Esophagus (tissue), 2 donors: ENCODE data around the gene FEV. TPM values are rescaled to one million over a fixed set of nuclear protein-coding genes. Genes with fewer than 3 reads are reported as not detected.
"Not testable (repeated sequence)": the region's sequence is repeated elsewhere in the genome, so short reads cannot be mapped to it uniquely, and the experiment has no call there.

ENCODE experiments used
- H3K27ac ChIP-seq, 2 donors: one replicate each; pipeline ENCODE4 v1.5.1; 2013; ENCODE audit warnings: low read depth in 2 of 2, mild to moderate bottlenecking in 2 of 2, inconsistent platforms in 1 of 2, low read length in 1 of 2, moderate library complexity in 1 of 2
- H3K27me3 ChIP-seq, 2 donors: one replicate each; pipeline ENCODE4 v1.6.1; 2013; ENCODE audit warnings: low read length in 2 of 2, control low read depth in 1 of 2, mild to moderate bottlenecking in 1 of 2; ENCODE audit not compliant: insufficient read depth in 2 of 2, control insufficient read depth in 1 of 2
- H3K36me3 ChIP-seq, 2 donors: one replicate each; pipeline ENCODE4 v1.6.1; 2013; ENCODE audit warnings: low read length in 1 of 2; ENCODE audit not compliant: control insufficient read depth in 2 of 2, insufficient read depth in 2 of 2
- H3K4me1 ChIP-seq, 2 donors: one replicate each; pipeline ENCODE4 v1.6.1; 2013; ENCODE audit warnings: low read length in 1 of 2; ENCODE audit not compliant: control insufficient read depth in 2 of 2, insufficient read depth in 2 of 2
- H3K4me3 ChIP-seq, 2 donors: one replicate each; pipeline ENCODE4 v1.5.1; 2013; ENCODE audit warnings: low read length in 2 of 2, mild to moderate bottlenecking in 2 of 2, low read depth in 1 of 2, moderate library complexity in 1 of 2
- H3K9me3 ChIP-seq, 2 donors: one replicate each; pipeline ENCODE4 v1.6.1; 2013; ENCODE audit warnings: mild to moderate bottlenecking in 2 of 2, low read depth in 1 of 2, low read length in 1 of 2, moderate library complexity in 1 of 2; ENCODE audit not compliant: control insufficient read depth in 2 of 2, insufficient read depth in 1 of 2
- WGBS, 2 donors: extraction: QIAGEN DNeasy Blood & Tissue Kit; methylation state at CpG; one replicate each; pipeline ENCODE4 v1.1.7; 2013; 5-methylcytosine and 5-hydroxymethylcytosine counted together
- polyA plus RNA-seq, 2 donors: library from polyadenylated mRNA; stranded (reverse); fragments of 200-250 nt; gene quantifications; one replicate each; pipeline ENCODE4 v1.2.3, GENCODE V29; 2013
- donor health status: healthy with polysubstance abuse.
- donor health status: Bipolar disorder and iron deficiency.

Gene FEV
- polyA plus RNA-seq, 2 donors, result not detected

DNA sequence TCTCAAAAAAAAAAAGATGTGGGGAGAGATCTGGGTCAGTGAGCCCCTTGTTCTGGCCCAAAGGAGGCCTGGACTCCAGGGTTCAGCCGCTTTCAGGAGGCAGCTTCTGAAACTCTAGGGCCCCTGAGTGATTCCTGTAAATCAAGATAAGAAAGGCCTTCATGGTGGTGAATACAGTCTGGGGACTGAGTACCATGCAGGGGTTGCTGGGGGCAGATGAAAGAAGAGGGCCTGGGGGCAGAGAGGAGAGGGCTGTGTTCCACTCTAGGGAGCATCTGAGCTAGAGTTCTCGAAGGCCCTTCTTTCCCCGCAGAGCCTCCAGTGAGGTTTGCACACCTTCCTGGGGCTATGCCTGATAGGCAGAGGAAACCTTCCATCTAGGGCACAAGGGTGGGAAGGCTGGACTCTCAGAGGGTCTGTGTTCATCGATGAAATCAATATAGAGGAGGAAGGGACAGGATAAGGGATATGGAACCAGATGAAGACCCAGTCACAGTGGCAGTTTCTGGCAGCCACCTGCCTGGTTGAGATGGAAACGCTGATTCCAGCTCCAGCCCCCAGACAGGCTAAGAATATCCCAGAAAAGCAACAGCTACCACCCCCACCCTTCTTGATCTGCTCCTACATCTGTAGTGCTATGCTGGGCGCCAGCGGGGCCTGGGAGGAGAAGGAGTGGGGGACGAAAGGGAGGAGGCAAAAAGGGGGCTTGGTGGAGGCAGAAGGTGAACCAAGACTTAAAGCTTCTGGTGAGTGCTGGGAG lies 30.3 kb downstream of the FEV start:
- WGBS, 2 donors, result 83 to 88% methylated on average over 8 of the region's 8 CpGs
- no peak overlapping the region for H3K27ac ChIP-seq
- peaks cover 2 to 4% of the 10 kb centered on the region in 2 donors for H3K4me1 ChIP-seq
- H3K27me3 ChIP-seq, result peaks cover 0 to 8% of the 10 kb centered on the region in 2 donors
- no peak overlapping the region for H3K4me3 ChIP-seq
- no peaks in the 10 kb centered on the region for H3K36me3 ChIP-seq
- H3K9me3 ChIP-seq, result no peaks in the 10 kb centered on the region

DNA sequence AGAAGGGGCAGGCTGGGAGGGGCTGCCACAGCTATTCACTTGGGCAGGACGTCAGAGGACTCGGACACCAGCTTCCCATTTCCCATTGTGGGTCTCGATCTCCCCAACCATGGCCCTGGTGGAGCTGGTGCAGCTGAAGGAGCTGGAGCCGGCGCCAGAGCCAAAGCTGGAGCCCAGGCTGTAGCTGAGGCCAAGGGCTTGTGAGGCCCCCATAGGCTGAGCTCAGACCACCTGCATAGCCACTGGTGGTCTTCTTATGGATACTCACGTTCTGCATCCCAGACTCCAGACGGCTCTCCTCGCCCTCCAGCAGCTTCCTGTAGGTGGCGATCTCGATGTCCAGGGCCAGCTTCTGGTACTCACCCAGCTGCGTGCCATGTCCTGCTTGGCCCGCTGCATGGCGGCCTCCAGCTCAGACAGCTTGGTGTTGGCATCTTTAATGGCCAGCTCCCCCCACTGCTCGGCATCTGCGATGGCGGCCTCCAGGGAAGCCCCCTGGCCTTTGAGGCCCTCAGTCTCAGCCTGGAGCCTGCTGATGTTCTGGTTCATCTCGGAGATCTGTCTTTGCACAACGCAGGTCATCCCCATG lies 31.5 kb downstream of the FEV start:
- no peaks in the 10 kb centered on the region for H3K4me1 ChIP-seq
- H3K4me3 ChIP-seq, result no peak overlapping the region
- H3K27me3 ChIP-seq, result peaks cover 0 to 2% of the 10 kb centered on the region in 2 donors
- no peaks in the 10 kb centered on the region for H3K36me3 ChIP-seq
- no peak overlapping the region for H3K27ac ChIP-seq
- 69 to 70% methylated on average over 18 of the region's 18 CpGs for WGBS, 2 donors
- H3K9me3 ChIP-seq, result no peaks in the 10 kb centered on the region

DNA sequence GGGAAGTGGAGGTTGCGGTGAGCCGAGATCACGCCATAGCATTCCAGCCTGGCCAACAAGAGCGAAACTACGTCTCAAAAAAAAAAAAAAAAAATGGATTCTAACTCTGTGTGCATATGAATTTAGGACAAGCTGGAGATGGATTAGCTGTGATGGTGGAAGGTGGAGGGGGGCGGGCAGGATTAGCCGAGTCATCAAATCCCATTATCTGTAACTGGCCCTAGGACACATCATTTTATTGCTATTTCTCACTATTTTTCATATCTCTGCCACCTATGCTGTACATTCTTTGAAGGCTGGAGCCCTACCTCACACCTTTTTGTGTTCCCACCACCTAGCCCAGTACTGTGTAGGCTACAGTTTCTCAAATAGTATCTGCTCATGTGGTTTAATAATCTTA lies 32.8 kb downstream of the FEV start:
- whole genome bisulfite sequencing, 2 donors, result 88 to 94% methylated on average over 7 of the region's 7 CpGs
- no peaks in the 10 kb centered on the region for H3K4me1 ChIP-seq
- no peaks in the 10 kb centered on the region for H3K36me3 ChIP-seq
- no peak overlapping the region for H3K27ac ChIP-seq
- peaks cover 0 to 2% of the 10 kb centered on the region in 2 donors for H3K27me3 ChIP-seq
- no peak overlapping the region for H3K4me3 ChIP-seq
- no peaks in the 10 kb centered on the region for H3K9me3 ChIP-seq

DNA sequence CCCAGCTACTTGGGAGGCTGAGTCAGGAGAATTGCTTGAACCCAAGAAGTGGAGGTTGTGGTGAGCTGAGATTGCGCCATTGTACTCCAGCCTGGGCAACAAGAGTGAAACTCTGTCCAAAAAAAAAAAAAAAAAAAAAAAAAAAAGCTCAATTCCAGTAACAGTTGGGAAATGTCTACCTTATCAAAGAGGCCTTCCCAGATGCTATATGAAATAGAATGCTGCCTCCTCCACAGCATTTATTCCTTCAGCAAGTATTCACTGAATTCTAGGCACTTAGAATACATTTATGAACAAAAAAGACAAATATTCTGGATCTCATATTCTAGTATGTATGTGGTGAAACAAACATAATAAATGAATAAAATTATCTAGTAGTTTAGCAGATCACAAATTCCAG lies 38.4 kb downstream of the FEV start:
- Histone ChIP-seq H3K36me3 (no peaks in the 10 kb centered on the region), H3K27me3 (no peaks in the 10 kb centered on the region), H3K4me1 (no peaks in the 10 kb centered on the region), H3K9me3 (no peaks in the 10 kb centered on the region), H3K27ac (no peak overlapping the region), H3K4me3 (no peak overlapping the region)
- 74 to 100% methylated on average over 1 of the region's 1 CpG for WGBS, 2 donors

DNA sequence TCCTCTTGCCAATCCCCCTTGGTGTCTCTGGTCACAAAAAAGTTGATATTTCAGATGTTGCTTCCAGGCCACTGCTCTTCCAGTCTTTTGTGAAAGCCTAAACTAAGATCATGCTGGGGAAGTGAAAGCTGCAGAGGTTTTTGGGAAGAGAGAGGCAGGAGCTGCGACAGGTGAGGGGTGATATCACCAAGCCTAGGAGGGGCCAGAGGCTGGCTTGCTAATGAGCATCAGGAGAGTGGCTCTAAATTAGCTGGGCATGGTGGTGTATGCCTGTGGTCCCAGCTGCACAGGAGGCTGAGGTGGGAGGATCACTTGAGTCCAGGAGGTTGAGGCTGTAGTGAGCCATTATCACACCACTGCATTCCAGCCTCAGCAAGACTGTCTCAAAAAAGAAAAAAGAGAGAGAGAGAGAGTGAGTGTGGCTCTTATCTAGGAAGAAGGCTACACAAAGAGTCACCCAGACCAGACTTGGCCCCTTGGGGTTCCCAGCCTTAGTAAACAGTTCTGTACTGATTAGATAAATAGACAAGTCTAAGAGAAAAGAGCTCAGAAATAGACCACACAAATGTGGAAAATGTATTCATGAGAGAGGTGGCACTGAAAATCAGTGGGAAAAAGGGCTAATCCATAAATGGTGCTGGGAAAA lies 40.1 kb downstream of the FEV start:
- 74 to 87% methylated on average over 1 of the region's 1 CpG for WGBS, 2 donors
- Histone ChIP-seq H3K4me1 (no peaks in the 10 kb centered on the region), H3K36me3 (no peaks in the 10 kb centered on the region), H3K27ac (no peak overlapping the region), H3K27me3 (no peaks in the 10 kb centered on the region), H3K4me3 (no peak overlapping the region), H3K9me3 (no peaks in the 10 kb centered on the region)

DNA sequence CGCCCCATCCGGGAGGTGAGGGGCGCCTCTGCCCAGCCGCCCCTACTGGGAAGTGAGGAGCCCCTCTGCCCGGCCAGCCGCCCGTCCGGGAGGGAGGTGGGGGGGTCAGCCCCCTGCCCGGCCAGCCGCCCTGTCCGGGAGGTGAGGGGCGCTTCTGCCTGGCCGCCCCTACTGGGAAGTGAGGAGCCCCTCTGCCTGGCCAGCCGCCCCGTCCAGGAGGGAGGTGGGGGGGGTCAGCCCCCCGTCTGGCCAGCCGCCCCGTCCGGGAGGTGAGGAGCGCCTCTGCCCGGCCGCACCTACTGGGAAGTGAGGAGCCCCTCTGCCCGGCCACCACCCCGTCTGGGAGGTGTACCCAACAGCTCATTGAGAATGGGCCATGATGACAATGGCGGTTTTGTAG lies 53.2 kb downstream of the FEV start:
- H3K9me3 ChIP-seq, H3K4me3 ChIP-seq, H3K27me3 ChIP-seq, H3K27ac ChIP-seq, H3K36me3 ChIP-seq, H3K4me1 ChIP-seq: not testable (repeated sequence)
- WGBS, 2 donors, result 95 to 97% methylated on average over 11 to 25 of the region's 25 CpGs

Other genes with a start within 250 kb of the FEV start
- 1 to 10 TPM; 3.3 to 5.4 TPM for gene CYP27A1, start 203.0 kb downstream of the FEV start, polyA plus RNA-seq
- under 1 TPM in 1 of 2 donors, not detected in 1; 0.02 TPM for gene PRKAG3, start 153.4 kb downstream of the FEV start, polyA plus RNA-seq
- gene WNT6, start 125.4 kb downstream of the FEV start, polyA plus RNA-seq, result under 1 TPM; 0.31 to 0.76 TPM
- gene WNT10A, start 104.3 kb downstream of the FEV start, polyA plus RNA-seq, result 10 to 100 TPM in 1 of 2 donors, 1 to 10 TPM in 1; 9.6 to 13.7 TPM
- gene CDK5R2, start 25.5 kb downstream of the FEV start, polyA plus RNA-seq, result not detected
- under 1 TPM; 0.47 to 0.49 TPM for gene CRYBA2, start 8.2 kb upstream of the FEV start, polyA plus RNA-seq
- gene CFAP65, start 56.3 kb upstream of the FEV start, polyA plus RNA-seq, result under 1 TPM in 1 of 2 donors, not detected in 1; 0.01 TPM
- under 1 TPM; 0.06 to 0.31 TPM for gene IHH, start 75.7 kb upstream of the FEV start, polyA plus RNA-seq
- 1 to 10 TPM; 4.4 to 5.9 TPM for gene NHEJ1, start 175.6 kb upstream of the FEV start, polyA plus RNA-seq
- gene SLC23A3, start 184.8 kb upstream of the FEV start, polyA plus RNA-seq, result 1 to 10 TPM; 1.2 to 3.4 TPM
- 10 to 100 TPM; 39.5 to 50.6 TPM for gene CNPPD1, start 191.7 kb upstream of the FEV start, polyA plus RNA-seq
- gene RETREG2, start 193.1 kb upstream of the FEV start, polyA plus RNA-seq, result 10 to 100 TPM; 28.4 to 38.6 TPM
- gene ZFAND2B, start 221.6 kb upstream of the FEV start, polyA plus RNA-seq, result 10 to 100 TPM; 45.2 to 53.6 TPM
- gene ABCB6, start 233.8 kb upstream of the FEV start, polyA plus RNA-seq, result 10 to 100 TPM; 24.5 to 45.2 TPM
- 10 to 100 TPM; 20.8 to 28.4 TPM for gene ATG9A, start 244.5 kb upstream of the FEV start, polyA plus RNA-seq
- gene ANKZF1, start 244.6 kb upstream of the FEV start, polyA plus RNA-seq, result 10 to 100 TPM; 20.4 to 40.7 TPM